AG04450 (cell line): ENCODE data around the gene GFPT2. TPM values are rescaled to one million over a fixed set of nuclear protein-coding genes. Genes with fewer than 3 reads are reported as not detected.

Source experiments
- CTCF ChIA-PET: fragments of 300-600, 350-600 bp; formaldehyde crosslinking; extraction: SDS; loops from one replicate; lab custom pipeline; 2022; ENCODE audit warnings: antibody characterized with exemption, inconsistent platforms; lab: Charles Lee
- POLR2A ChIA-PET: fragments of 350-600 bp; formaldehyde crosslinking; extraction: SDS; loops from one replicate; lab custom pipeline; 2021; ENCODE audit warnings: antibody characterized with exemption, inconsistent platforms; lab: Yijun Ruan, JAX
- DNase-seq: peaks from one replicate; pipeline ENCODE4 v3.0.0-alpha.2; 2011; ENCODE audit warnings: low read depth, low spot score
- H3K27ac ChIP-seq: one replicate; pipeline ENCODE4 v1.5.1; 2012; ENCODE audit warnings: low read depth, low read length, control low read depth
- H3K27me3 ChIP-seq: one replicate; pipeline ENCODE4 v1.6.0; 2012; ENCODE audit warnings: low read length; ENCODE audit not compliant: control insufficient read depth, insufficient read depth
- H3K4me3 ChIP-seq: 2 replicates; pipeline ENCODE4 v1.5.1; 2011; ENCODE audit warnings: mild to moderate bottlenecking, low read depth, low read length, control low read depth
- H3K9me3 ChIP-seq: 2 replicates; pipeline ENCODE4 v1.5.1; 2012; ENCODE audit warnings: low read length; ENCODE audit not compliant: control insufficient read depth, insufficient read depth
- polyA plus RNA-seq: library from polyadenylated mRNA; depleted of rRNA; stranded (reverse); fragments of >200 nt; gene quantifications from 2 replicates; pipeline ENCODE4 v1.2.3, GENCODE V29; 2011
- TF ChIP-seq, protein P1 (sequence below): IDR thresholded peaks from 2 replicates; pipeline ENCODE4 v1.5.1; 2011; ENCODE audit warnings: low read depth, low read length, control low read depth, inconsistent platforms

The GFPT2 gene
- polyA plus RNA-seq, 1 experiment = 15.1 TPM

GRCh38 chr5:180341595-180341994 lies 11.5 kb downstream of the GFPT2 start:
- ChIA-PET CTCF (interaction anchor here (0.7 to 1.4 kb wide), 3 partner anchors 10 to 129 kb away, joined by 5 read pairs; no protein-coding TSS in a partner anchor), POLR2A (no interaction called here)
- DNase-seq = no peak
- no peaks in the 10 kb centered on the region for H3K27me3 ChIP-seq
- H3K9me3 ChIP-seq = no peaks in the 10 kb centered on the region; the same call in 1 of the 2 replicates
- H3K4me3 ChIP-seq = no peak overlapping the region
- TF ChIP-seq, protein P1, sequence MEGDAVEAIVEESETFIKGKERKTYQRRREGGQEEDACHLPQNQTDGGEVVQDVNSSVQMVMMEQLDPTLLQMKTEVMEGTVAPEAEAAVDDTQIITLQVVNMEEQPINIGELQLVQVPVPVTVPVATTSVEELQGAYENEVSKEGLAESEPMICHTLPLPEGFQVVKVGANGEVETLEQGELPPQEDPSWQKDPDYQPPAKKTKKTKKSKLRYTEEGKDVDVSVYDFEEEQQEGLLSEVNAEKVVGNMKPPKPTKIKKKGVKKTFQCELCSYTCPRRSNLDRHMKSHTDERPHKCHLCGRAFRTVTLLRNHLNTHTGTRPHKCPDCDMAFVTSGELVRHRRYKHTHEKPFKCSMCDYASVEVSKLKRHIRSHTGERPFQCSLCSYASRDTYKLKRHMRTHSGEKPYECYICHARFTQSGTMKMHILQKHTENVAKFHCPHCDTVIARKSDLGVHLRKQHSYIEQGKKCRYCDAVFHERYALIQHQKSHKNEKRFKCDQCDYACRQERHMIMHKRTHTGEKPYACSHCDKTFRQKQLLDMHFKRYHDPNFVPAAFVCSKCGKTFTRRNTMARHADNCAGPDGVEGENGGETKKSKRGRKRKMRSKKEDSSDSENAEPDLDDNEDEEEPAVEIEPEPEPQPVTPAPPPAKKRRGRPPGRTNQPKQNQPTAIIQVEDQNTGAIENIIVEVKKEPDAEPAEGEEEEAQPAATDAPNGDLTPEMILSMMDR = no peak
- H3K27ac ChIP-seq = no peak overlapping the region

GRCh38 chr5:180340856-180341255 lies 12.3 kb downstream of the GFPT2 start:
- H3K27ac ChIP-seq = no peak overlapping the region
- POLR2A ChIA-PET = no interaction called here

DNA sequence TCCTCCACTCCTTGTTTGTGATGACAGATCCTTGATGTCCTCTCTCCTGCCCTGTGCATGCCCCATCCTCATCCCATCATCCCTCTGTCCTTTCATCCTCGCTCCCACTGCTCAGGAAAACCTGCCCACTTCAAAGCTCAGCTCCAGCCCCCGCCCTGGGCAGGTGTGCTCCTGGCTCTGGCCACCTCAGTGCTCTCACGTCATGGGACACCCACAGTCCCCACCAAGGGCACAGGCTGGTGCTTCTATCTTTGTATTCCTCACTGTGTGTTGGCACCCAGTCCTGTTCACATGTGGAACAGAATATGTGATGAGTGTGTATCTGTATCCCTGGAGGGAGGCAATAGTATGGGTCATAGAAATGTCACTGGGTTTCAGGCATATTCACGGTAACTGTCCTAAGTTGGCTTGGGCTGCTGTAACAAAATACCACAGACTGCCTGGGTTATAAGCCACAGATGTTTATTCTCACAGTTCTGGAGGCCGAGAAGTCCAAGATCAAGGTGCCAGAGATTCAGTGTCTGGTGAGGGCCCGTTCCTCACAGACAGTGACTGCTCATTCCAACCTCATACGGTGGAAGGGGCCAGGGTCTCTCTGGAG lies 13.5 kb downstream of the GFPT2 start:
- H3K27me3 ChIP-seq = no peaks in the 10 kb centered on the region
- ChIA-PET CTCF (interaction anchor here (0.9 kb wide), 1 partner anchor 11 kb away, joined by 3 read pairs; no protein-coding TSS in a partner anchor), POLR2A (no interaction called here)
- H3K27ac ChIP-seq = no peak overlapping the region
- no peak for DNase-seq
- H3K4me3 ChIP-seq = no peak overlapping the region
- TF ChIP-seq, protein P1 = no peak
- no peaks in the 10 kb centered on the region; the same call in 1 of the 2 replicates for H3K9me3 ChIP-seq

More at GRCh38 chr5:180340856-180341255, 12.3 kb downstream of the GFPT2 start:
- CTCF ChIA-PET = interaction anchor here (0.9 to 1.4 kb wide), 2 partner anchors 12 to 24 kb away, joined by 3 to 5 read pairs; no protein-coding TSS in a partner anchor
- Histone ChIP-seq H3K27me3 (no peaks in the 10 kb centered on the region), H3K4me3 (no peak overlapping the region), H3K9me3 (no peaks in the 10 kb centered on the region; the same call in 1 of the 2 replicates)
- TF ChIP-seq, protein P1 = no peak
- DNase-seq = no peak

DNA sequence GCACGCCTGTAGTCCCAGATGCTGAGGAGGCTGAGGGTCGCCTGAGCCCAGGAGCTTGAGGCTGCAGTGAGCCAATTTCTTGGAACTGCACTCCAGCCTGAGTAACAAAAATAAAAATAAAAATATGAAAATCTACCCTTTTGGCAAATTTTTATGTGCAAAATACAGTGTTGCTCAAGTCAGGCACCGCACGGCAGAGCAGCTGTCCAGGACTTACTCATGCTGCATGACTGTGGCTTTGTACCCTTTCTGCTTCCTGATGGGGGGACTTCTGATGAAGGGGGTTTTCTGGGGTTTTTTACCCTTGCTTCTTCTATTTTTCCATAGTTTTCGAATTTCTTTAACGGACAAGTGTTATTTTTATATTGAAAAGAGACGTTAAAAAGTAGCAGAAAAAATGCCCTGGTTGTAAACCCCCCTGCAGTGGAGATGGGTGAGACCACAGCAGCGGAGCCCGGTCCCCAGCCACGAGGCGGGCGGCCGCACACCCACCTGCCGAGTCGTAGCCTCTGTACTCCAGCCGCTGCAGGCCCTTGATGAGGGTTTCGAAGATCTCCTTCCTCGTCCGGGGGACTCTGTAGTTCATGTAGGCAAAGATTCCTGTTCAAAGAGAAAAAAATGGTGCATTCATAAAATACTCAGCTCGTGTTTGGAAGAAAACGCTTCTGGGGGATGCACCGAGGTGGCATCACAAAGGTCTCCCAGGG lies 15.0 kb downstream of the GFPT2 start:
- Histone ChIP-seq H3K27me3 (no peaks in the 10 kb centered on the region), H3K9me3 (no peaks in the 10 kb centered on the region; the same call in 1 of the 2 replicates), H3K4me3 (no peak overlapping the region), H3K27ac (no peak overlapping the region)
- ChIA-PET CTCF (interaction anchor here (1.9 to 2.1 kb wide), 2 partner anchors 10 to 22 kb away, joined by 6 to 8 read pairs; no protein-coding TSS in a partner anchor), POLR2A (no interaction called here)
- TF ChIP-seq, protein P1 = no peak
- DNase-seq = no peak
